BJ (cell line): ENCODE measurements around the gene PPFIA2. TPM values are rescaled to one million over a fixed set of nuclear protein-coding genes. Genes with fewer than 3 reads are reported as not detected.

Experiments used
- CTCF ChIA-PET: fragments of 350-600 bp; formaldehyde crosslinking; extraction: SDS; loops from one replicate; lab custom pipeline; 2021; ENCODE audit warnings: antibody characterized with exemption, inconsistent platforms; lab: Yijun Ruan, JAX
- POLR2A ChIA-PET: fragments of 300-600 bp; sonication (Branson Sonifier 250); formaldehyde crosslinking; extraction: SDS; loops from one replicate; lab custom pipeline; 2021; ENCODE audit warnings: antibody characterized with exemption; lab: Charles Lee
- DNase-seq: peaks from one replicate; pipeline ENCODE4 v3.0.0-alpha.2; 2011; ENCODE audit warnings: low read depth
- H3K27me3 ChIP-seq: 2 replicates; pipeline ENCODE4 v1.6.0; 2011; ENCODE audit warnings: low read length; ENCODE audit not compliant: control insufficient read depth, insufficient read depth
- H3K36me3 ChIP-seq: 2 replicates; pipeline ENCODE4 v1.5.1; 2011; ENCODE audit warnings: low read length; ENCODE audit not compliant: control insufficient read depth, insufficient read depth
- H3K4me3 ChIP-seq: 2 replicates; pipeline ENCODE4 v1.5.1; 2011; ENCODE audit warnings: low read depth, mild to moderate bottlenecking, control low read depth, low read length
- polyA plus RNA-seq: library from polyadenylated mRNA; depleted of rRNA; stranded (reverse); fragments of >200 nt; gene quantifications from 2 replicates; pipeline ENCODE4 v1.2.3, GENCODE V29; 2011
- TF ChIP-seq, protein P1 (sequence below): IDR thresholded peaks from 2 replicates; pipeline ENCODE4 v1.5.1; 2011; ENCODE audit warnings: low read depth, mild to moderate bottlenecking, control low read depth, inconsistent platforms, low read length, moderate library complexity; ENCODE audit not compliant: insufficient read depth

PPFIA2 gene
- polyA plus RNA-seq, 1 experiment, result not detected

DNA sequence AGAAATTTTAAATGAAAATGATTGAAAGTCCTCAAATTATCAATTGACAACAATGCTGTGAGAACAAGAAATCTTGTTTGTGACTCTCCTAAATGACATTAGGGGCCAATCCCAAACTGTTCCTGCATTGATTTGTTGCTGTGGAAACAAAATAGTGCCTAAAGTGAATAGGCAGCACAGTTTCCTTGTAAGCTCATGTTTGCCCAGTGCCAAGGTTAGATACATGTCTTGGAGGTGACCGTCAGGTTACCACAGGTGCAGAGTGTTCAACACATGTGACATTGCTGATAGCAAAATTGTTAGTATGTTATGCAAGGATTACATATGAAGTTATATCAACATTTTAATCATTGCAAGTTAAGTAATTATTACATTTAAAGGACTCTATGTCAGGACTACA is 388.7 kb downstream of the PPFIA2 start:
- TF ChIP-seq, protein P1, sequence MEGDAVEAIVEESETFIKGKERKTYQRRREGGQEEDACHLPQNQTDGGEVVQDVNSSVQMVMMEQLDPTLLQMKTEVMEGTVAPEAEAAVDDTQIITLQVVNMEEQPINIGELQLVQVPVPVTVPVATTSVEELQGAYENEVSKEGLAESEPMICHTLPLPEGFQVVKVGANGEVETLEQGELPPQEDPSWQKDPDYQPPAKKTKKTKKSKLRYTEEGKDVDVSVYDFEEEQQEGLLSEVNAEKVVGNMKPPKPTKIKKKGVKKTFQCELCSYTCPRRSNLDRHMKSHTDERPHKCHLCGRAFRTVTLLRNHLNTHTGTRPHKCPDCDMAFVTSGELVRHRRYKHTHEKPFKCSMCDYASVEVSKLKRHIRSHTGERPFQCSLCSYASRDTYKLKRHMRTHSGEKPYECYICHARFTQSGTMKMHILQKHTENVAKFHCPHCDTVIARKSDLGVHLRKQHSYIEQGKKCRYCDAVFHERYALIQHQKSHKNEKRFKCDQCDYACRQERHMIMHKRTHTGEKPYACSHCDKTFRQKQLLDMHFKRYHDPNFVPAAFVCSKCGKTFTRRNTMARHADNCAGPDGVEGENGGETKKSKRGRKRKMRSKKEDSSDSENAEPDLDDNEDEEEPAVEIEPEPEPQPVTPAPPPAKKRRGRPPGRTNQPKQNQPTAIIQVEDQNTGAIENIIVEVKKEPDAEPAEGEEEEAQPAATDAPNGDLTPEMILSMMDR, result no peak
- no peaks in the 10 kb centered on the region for H3K36me3 ChIP-seq
- no peak overlapping the region for H3K4me3 ChIP-seq
- no peak for DNase-seq
- ChIA-PET CTCF (no interaction called here), POLR2A (no interaction called here)
- no peaks in the 10 kb centered on the region for H3K27me3 ChIP-seq

DNA sequence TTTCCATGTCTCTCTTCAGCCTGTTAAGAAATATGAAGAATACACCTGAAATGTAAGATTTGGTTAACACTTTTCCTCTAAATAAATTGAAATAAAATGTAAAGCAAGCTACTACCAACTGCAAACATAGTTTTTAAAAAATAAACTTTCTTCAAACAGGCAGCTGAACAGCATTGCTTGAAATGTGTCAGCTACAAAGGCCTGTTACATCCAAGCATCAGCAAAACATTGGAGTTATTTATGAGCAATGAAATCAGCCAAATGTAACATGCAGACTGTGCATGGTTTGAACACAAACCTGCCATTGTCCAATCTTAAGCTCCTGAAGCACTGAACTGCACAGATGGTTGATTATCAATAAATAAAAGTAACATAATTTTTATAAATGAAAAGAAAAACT is 390.0 kb downstream of the PPFIA2 start:
- TF ChIP-seq, protein P1, result no peak
- POLR2A ChIA-PET, result no interaction called here
- no peaks in the 10 kb centered on the region for H3K27me3 ChIP-seq
- H3K36me3 ChIP-seq, result no peaks in the 10 kb centered on the region
- no peak for DNase-seq
- CTCF ChIA-PET, result no interaction called here
- no peak overlapping the region for H3K4me3 ChIP-seq

DNA sequence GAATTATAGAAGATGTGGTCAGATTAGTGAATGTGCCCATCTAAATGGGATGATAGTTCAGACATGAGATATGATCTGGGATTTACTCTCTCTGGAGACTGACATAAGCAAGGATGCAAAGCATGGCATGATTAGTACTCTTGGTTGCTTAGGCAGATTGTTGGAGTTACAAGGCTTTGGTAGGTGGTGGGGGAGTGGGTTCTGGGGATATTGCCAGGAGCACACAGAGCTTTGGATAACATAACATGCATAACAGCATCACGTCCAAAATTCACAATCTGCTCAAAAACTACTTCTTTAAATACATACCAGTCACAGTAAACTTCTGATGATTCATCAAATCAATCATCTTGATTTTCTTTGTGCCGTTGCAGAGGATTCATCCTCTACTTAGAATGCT is 393.9 kb downstream of the PPFIA2 start:
- Histone ChIP-seq H3K27me3 (no peaks in the 10 kb centered on the region), H3K36me3 (no peaks in the 10 kb centered on the region), H3K4me3 (no peak overlapping the region)
- POLR2A ChIA-PET, result no interaction called here
- TF ChIP-seq, protein P1, result no peak
- CTCF ChIA-PET, result no interaction called here
- DNase-seq, result no peak

DNA sequence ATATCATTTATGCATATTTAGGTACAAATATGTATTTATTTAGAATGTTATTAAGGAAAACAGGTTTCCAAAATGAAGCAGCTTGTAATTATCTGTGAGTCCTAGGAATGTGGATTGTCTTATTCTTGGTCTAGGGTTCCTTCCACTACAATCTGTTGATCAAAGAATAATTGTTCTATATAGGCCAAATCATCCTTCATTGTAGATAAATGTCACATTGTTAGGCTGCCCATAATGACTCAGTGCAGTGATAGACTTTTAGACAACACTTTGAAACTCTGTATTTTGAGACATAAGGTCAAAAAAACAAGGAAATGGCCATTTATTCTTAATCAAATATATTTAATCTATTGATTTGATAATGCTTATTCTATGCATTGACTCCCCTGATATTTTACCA is 398.2 kb downstream of the PPFIA2 start:
- ChIA-PET POLR2A (no interaction called here), CTCF (no interaction called here)
- H3K36me3 ChIP-seq, result no peaks in the 10 kb centered on the region
- H3K4me3 ChIP-seq, result no peak overlapping the region
- TF ChIP-seq, protein P1, result no peak
- H3K27me3 ChIP-seq, result no peaks in the 10 kb centered on the region
- DNase-seq, result no peak

DNA sequence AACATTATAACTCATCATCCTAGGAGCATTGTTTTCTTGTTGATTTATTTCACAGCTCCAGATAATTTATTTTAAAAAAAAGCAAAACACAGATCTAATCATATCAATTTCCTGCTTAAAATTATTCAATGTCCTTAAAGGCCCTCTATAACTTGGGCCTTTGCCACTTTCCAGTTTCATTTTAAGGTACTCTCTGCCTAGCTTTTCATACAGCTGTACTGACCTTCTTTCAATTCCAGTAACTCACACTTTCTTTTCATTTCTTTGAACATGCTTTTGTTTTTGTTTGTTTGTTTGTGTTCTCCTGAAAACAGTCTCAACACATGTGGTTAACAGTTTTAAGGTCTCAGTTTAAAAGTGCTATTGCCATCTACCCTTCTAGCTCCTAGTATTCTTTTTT is 399.4 kb downstream of the PPFIA2 start:
- CTCF ChIA-PET, result no interaction called here

More for the DNA sequence above, 399.4 kb downstream of the PPFIA2 start:
- TF ChIP-seq, protein P1, result no peak
- Histone ChIP-seq H3K4me3 (no peak overlapping the region), H3K36me3 (no peaks in the 10 kb centered on the region), H3K27me3 (no peaks in the 10 kb centered on the region)
- POLR2A ChIA-PET, result no interaction called here
- no peak for DNase-seq
